IMR-90 (cell line): ENCODE data around the gene DCUN1D4. TPM values are rescaled to one million over a fixed set of nuclear protein-coding genes. Genes with fewer than 3 reads are reported as not detected.

Source experiments
- ATAC-seq: fragments of 200-7000 bp; cut with Tn5 transposase; 2 replicates; pipeline ENCODE4 v1.9.1; 2020; ENCODE audit warnings: low read depth, mild to moderate bottlenecking, moderate library complexity
- BruUV-seq: library from RNA; stranded (reverse); fragments of 400-500 nt; replicated peaks from 2 replicates; lab custom pipeline; 2021; lab: Mats Ljungman, UMichigan
- CTCF ChIA-PET: fragments of 300-600 bp; formaldehyde crosslinking; extraction: SDS; loops from one replicate; lab custom pipeline; 2021; ENCODE audit warnings: antibody characterized with exemption; lab: Yijun Ruan, JAX
- POLR2A ChIA-PET: fragments of 300-600 bp; sonication (Branson Sonifier 250); formaldehyde crosslinking; loops from one replicate; lab custom pipeline; 2022; ENCODE audit warnings: antibody characterized with exemption; ENCODE audit not compliant: unreplicated experiment; lab: Charles Lee
- DNase-seq: peaks from one replicate; pipeline ENCODE4 v3.0.0; 2013
- H2AFZ ChIP-seq: replicated peaks from 2 replicates; pipeline ENCODE3; 2013; ENCODE audit warnings: low read length, mild to moderate bottlenecking; ENCODE audit not compliant: poor library complexity
- H2AK5ac ChIP-seq: 2 replicates; pipeline ENCODE4 v1.6.1; 2013; ENCODE audit warnings: low read depth, low read length, inconsistent platforms
- H2AK9ac ChIP-seq: replicated peaks from 2 replicates; pipeline ENCODE3; 2013; ENCODE audit warnings: mild to moderate bottlenecking, low read depth, low read length, moderate library complexity; ENCODE audit not compliant: poor library complexity
- H2BK120ac ChIP-seq: 2 replicates; pipeline ENCODE4 v1.6.1; 2013; ENCODE audit warnings: low read depth, low read length, inconsistent platforms
- H2BK15ac ChIP-seq: 3 replicates; pipeline ENCODE4 v1.6.1; 2013; ENCODE audit warnings: low read depth, low read length, inconsistent platforms
- H2BK20ac ChIP-seq: 2 replicates; pipeline ENCODE4 v1.6.1; 2013; ENCODE audit warnings: low read depth, mild to moderate bottlenecking, inconsistent platforms, low read length, moderate library complexity
- H2BK5ac ChIP-seq: 2 replicates; pipeline ENCODE4 v1.6.1; 2013; ENCODE audit warnings: mild to moderate bottlenecking, low read depth, low read length, inconsistent platforms; ENCODE audit not compliant: poor library complexity, severe bottlenecking
- H3K14ac ChIP-seq: replicated peaks from 2 replicates; pipeline ENCODE4 v1.6.1; 2013; ENCODE audit warnings: low read depth, low read length, inconsistent platforms
- H3K18ac ChIP-seq: 2 replicates; pipeline ENCODE4 v1.6.1; 2013; ENCODE audit warnings: low read depth, low read length, control low read depth
- H3K23ac ChIP-seq: 2 replicates; pipeline ENCODE4 v1.6.1; 2013; ENCODE audit warnings: low read depth, low read length, inconsistent platforms
- H3K27ac ChIP-seq: 2 replicates; pipeline ENCODE4 v1.5.1; 2013; ENCODE audit warnings: mild to moderate bottlenecking, control low read depth, low read length; ENCODE audit not compliant: insufficient read depth
- H3K27me3 ChIP-seq: 2 replicates; pipeline ENCODE4 v1.6.1; 2013; ENCODE audit warnings: low read length; ENCODE audit not compliant: control insufficient read depth, insufficient read depth
- H3K36me3 ChIP-seq: 2 replicates; pipeline ENCODE4 v1.6.1; 2013; ENCODE audit warnings: low read length, mixed read lengths; ENCODE audit not compliant: control insufficient read depth, insufficient read depth
- H3K4ac ChIP-seq: 2 replicates; pipeline ENCODE4 v1.6.1; 2013; ENCODE audit warnings: low read depth, low read length, inconsistent platforms
- H3K4me1 ChIP-seq: 2 replicates; pipeline ENCODE4 v1.6.1; 2013; ENCODE audit warnings: low read length, mixed read lengths; ENCODE audit not compliant: control insufficient read depth, insufficient read depth
- H3K4me2 ChIP-seq: 2 replicates; pipeline ENCODE4 v1.6.1; 2013; ENCODE audit warnings: low read depth, mild to moderate bottlenecking, control low read depth, low read length, moderate library complexity
- H3K4me3 ChIP-seq: 2 replicates; pipeline ENCODE4 v1.5.1; 2013; ENCODE audit warnings: low read depth, mild to moderate bottlenecking, control low read depth, low read length, moderate library complexity; ENCODE audit not compliant: insufficient read depth
- H3K56ac ChIP-seq: 2 replicates; pipeline ENCODE4 v1.6.1; 2013; ENCODE audit warnings: low read length, inconsistent platforms; ENCODE audit not compliant: insufficient read depth; ENCODE audit errors: extremely low read depth
- H3K79me1 ChIP-seq, 2 experiments: 2 replicates each; pipeline ENCODE4 v1.6.1; 2013; ENCODE audit warnings: low read length in 2 of 2, inconsistent platforms in 1 of 2, low read depth in 1 of 2
- H3K9ac ChIP-seq: 2 replicates; pipeline ENCODE4 v1.6.1; 2013; ENCODE audit warnings: low read depth, low read length, control low read depth
- H3K9me1 ChIP-seq: 2 replicates; pipeline ENCODE4 v1.6.1; 2013; ENCODE audit warnings: low read length, inconsistent platforms; ENCODE audit not compliant: insufficient read depth
- H3K9me3 ChIP-seq: 2 replicates; pipeline ENCODE4 v1.6.1; 2013; ENCODE audit warnings: low read length; ENCODE audit not compliant: control insufficient read depth, insufficient read depth
- H4K20me1 ChIP-seq: 2 replicates; pipeline ENCODE4 v1.6.1; 2013; ENCODE audit warnings: low read length, inconsistent platforms; ENCODE audit not compliant: insufficient read depth
- H4K5ac ChIP-seq: 2 replicates; pipeline ENCODE4 v1.6.1; 2013; ENCODE audit warnings: mild to moderate bottlenecking, low read depth, low read length, control low read depth
- H4K8ac ChIP-seq, 2 experiments: 2 replicates each; pipeline ENCODE4 v1.6.1; 2013; ENCODE audit warnings: low read depth in 2 of 2, low read length in 2 of 2, control low read depth in 1 of 2, inconsistent platforms in 1 of 2
- H4K91ac ChIP-seq: 2 replicates; pipeline ENCODE4 v1.6.1; 2013; ENCODE audit warnings: low read depth, low read length, inconsistent platforms; ENCODE audit not compliant: insufficient read depth
- CTCF ChIP-seq: conservative IDR thresholded peaks from 2 replicates; pipeline ENCODE4 v1.5.1; 2012; ENCODE audit warnings: mild to moderate bottlenecking, low read depth, low read length, improper control_type of control experiment
- ELK1 ChIP-seq: fragments of 150-350 bp; IDR thresholded peaks from 2 replicates; pipeline ENCODE4 v1.6.1; 2016; ENCODE audit warnings: low read depth, mild to moderate bottlenecking, low read length, moderate library complexity, borderline replicate concordance
- MAFK ChIP-seq: IDR thresholded peaks from 2 replicates; pipeline ENCODE4 v1.6.1; 2012; ENCODE audit warnings: low read depth, low read length, improper control_type of control experiment
- RFX5 ChIP-seq: IDR thresholded peaks from 2 replicates; pipeline ENCODE4 v1.8.0; 2012; ENCODE audit warnings: low read depth, mild to moderate bottlenecking, low read length, moderate library complexity
- WGBS, 2 experiments: methylation state at CpG; one replicate each; pipeline versions ENCODE4 v1.1.5 to v1.1.7; 2013; ENCODE audit warnings: missing lambda C conversion rate in 2 of 2; ENCODE audit not compliant: insufficient read length in 1 of 2; ENCODE audit errors: extremely low coverage in 2 of 2; 5-methylcytosine and 5-hydroxymethylcytosine counted together
- dilution Hi-C: fragments of 300-500 bp; cut with HindIII; formaldehyde crosslinking; loops from one replicate; pipeline ENCODE4 v1.14.3; 2018; ENCODE audit warnings: low sequenced_read_pairs; ENCODE audit not compliant: unreplicated experiment
- in situ Hi-C: fragments of 300-500 bp; cut with MboI; formaldehyde crosslinking; loops from 3 replicates; pipeline ENCODE4 v1.14.3; 2019; ENCODE audit warnings: low sequenced_read_pairs, inconsistent platforms, mixed read lengths
- intact Hi-C: fragments of 100-400 bp; cut with micrococcal nuclease; formaldehyde crosslinking; loops from 2 replicates; pipeline ENCODE4 v1.10.0; 2022
- polyA plus RNA-seq, 3 experiments: library from polyadenylated mRNA; depleted of rRNA; stranded (reverse); fragments of >200 nt; gene quantifications; 2 replicates each; pipeline ENCODE4 v1.2.3, GENCODE V29; 2012; ENCODE audit warnings: low replicate concordance in 1 of 3
- total RNA-seq: library from RNA; depleted of rRNA; stranded (reverse); fragments of >200 nt; gene quantifications from 2 replicates; pipeline ENCODE4 v1.2.3, GENCODE V29; 2012

The DCUN1D4 gene
- total and polyA plus RNA-seq, 2 of the 4 experiments (the other 2 are of a cell fraction): 31.0 to 44.3 TPM

DNA sequence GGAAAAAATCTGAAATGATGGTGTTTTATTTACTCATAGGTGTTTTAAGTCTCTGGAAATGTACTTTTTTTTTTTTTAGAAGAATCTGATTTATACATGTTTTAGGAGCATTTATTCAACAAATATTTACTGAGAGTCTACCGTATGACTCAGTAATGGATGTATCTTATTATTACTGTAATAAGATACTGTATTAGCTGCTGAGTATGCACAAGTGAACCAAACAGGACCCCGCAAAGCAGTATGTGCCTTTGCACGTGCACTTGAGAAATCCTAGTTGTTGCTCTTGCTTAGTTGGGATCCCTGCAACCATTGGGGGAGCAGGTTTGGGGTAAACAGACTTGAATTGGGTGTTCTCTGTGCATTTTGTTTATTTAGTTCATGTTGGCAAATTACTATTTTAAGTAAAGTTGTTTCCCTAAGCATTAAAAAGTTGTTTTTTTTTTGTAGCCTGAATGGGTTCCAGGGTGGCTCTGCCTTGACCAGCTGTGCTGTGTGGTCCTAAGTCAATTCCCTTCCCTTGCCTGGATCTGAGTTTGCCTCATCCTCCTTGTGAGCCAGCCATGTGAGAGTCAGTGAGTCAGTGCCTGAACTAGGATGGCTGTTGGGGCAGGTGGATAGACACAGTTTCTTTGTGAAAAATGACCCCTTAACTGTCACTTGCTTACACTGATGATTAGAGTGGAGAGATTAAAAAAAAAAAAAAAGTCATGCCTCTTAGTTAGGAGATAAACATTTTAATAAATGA lies 27.7 kb downstream of the DCUN1D4 start:
- Histone ChIP-seq H3K9ac (no peak overlapping the region), H4K5ac (no peak overlapping the region), H3K4me1 (peaks cover 10% of the 10 kb centered on the region), H3K36me3 (peaks cover 36% of the 10 kb centered on the region), H3K14ac (no peak overlapping the region), H3K18ac (no peak overlapping the region), H3K4me2 (no peak overlapping the region), H2AK9ac (no peak overlapping the region), H2AFZ (no peak overlapping the region), H2BK5ac (no peak overlapping the region), H2BK120ac (no peak overlapping the region), H2AK5ac (no peak overlapping the region), H3K27me3 (no peaks in the 10 kb centered on the region), H4K20me1 (no peaks in the 10 kb centered on the region; the same call in 1 of the 2 replicates), H3K4ac (no peak overlapping the region), H3K23ac (no peak overlapping the region), H2BK20ac (no peak overlapping the region), H3K79me1 (peaks cover 9 to 42% of the 10 kb centered on the region in 2 experiments; a peak in 3 of 4 replicates), H3K4me3 (no peak overlapping the region), H2BK15ac (no peak overlapping the region), H3K56ac (no peak overlapping the region), H3K9me3 (no peaks in the 10 kb centered on the region), H4K91ac (no peak overlapping the region), H3K27ac (no peak overlapping the region), H3K9me1 (peaks cover 24% of the 10 kb centered on the region), H4K8ac (no peak overlapping the region)
- 80% methylated on average over 1 of the region's 3 CpGs; no CpG with 5 or more reads in 1 of the 2 experiments for WGBS, 2 experiments
- ChIA-PET CTCF (interaction anchor here (1.1 kb wide), 1 partner anchor 11 kb away, joined by 3 read pairs; no protein-coding TSS in a partner anchor), POLR2A (no interaction called here)
- BruUV-seq: no TSS peak
- dilution Hi-C loops: no loop called here
- in situ Hi-C loops: no loop called here
- DNase-seq (peak; percentile 56), ATAC-seq (peak; percentile 64; the same call in 1 of the 2 replicates)
- TF ChIP-seq ELK1 (no peak), CTCF (no peak), MAFK (peak; percentile 41; the same call in 1 of the 2 replicates), RFX5 (no peak)
- intact Hi-C loops: loop anchor here (1.0 to 2.0 kb wide), 2 partner anchors 26 to 32 kb away; no protein-coding TSS in a partner anchor
